Large intestine (tissue), 3 donors: ENCODE data around the gene TNFAIP1. TPM values are rescaled to one million over a fixed set of nuclear protein-coding genes. Genes with fewer than 3 reads are reported as not detected.

ENCODE experiments used
- DNase-seq, 2 donors: peaks; one replicate each; pipeline versions ENCODE4 v3.0.0 to v3.0.0-alpha.2; 2013
- H3K27ac ChIP-seq: one replicate; pipeline ENCODE4 v1.5.1; 2013; ENCODE audit warnings: low read length
- H3K27me3 ChIP-seq: 2 replicates; pipeline ENCODE4 v1.6.1; 2013; ENCODE audit warnings: low read length; ENCODE audit not compliant: control insufficient read depth, insufficient read depth
- H3K36me3 ChIP-seq: 2 replicates; pipeline ENCODE4 v1.6.1; 2013; ENCODE audit warnings: low read length; ENCODE audit not compliant: control insufficient read depth, insufficient read depth
- H3K4me1 ChIP-seq: one replicate; pipeline ENCODE4 v1.6.1; 2013; ENCODE audit warnings: low read length; ENCODE audit not compliant: control insufficient read depth, insufficient read depth
- H3K4me3 ChIP-seq: one replicate; pipeline ENCODE4 v1.5.1; 2013; ENCODE audit warnings: low read length
- H3K9me3 ChIP-seq: one replicate; pipeline ENCODE4 v1.6.1; 2013; ENCODE audit warnings: mild to moderate bottlenecking, low read depth, low read length, moderate library complexity; ENCODE audit not compliant: control insufficient read depth
- WGBS: methylation state at CpG from one replicate; pipeline ENCODE4 v1.1.5; 2013; ENCODE audit warnings: low lambda C conversion rate; ENCODE audit not compliant: insufficient coverage; 5-methylcytosine and 5-hydroxymethylcytosine counted together
- polyA plus RNA-seq: library from polyadenylated mRNA; unstranded; fragments of 120-200 nt; gene quantifications from one replicate; pipeline ENCODE4 v1.2.1, GENCODE V29; 2013

The TNFAIP1 gene
- polyA plus RNA-seq, 1 donor: 31.8 TPM

- Histone ChIP-seq H3K9me3 (no peaks in the 10 kb centered on the region), H3K4me3 (no peak overlapping the region), H3K36me3 (peaks cover 27% of the 10 kb centered on the region), H3K27me3 (peaks cover 5% of the 10 kb centered on the region), H3K27ac (no peak overlapping the region), H3K4me1 (peaks cover 44% of the 10 kb centered on the region)
- no peak for DNase-seq
Observed at GRCh38 chr17:28386391-28386790, 50.8 kb downstream of the TNFAIP1 start.

- H3K27me3 ChIP-seq: no peaks in the 10 kb centered on the region
- H3K4me3 ChIP-seq: no peak overlapping the region
- H3K27ac ChIP-seq: no peak overlapping the region
- no CpG with 5 or more reads among the region's 11 CpGs for WGBS
- no peak for DNase-seq
- peaks cover 50% of the 10 kb centered on the region for H3K4me1 ChIP-seq
- peaks cover 36% of the 10 kb centered on the region for H3K36me3 ChIP-seq
- H3K9me3 ChIP-seq: no peaks in the 10 kb centered on the region
Observed at GRCh38 chr17:28388106-28388505, 52.5 kb downstream of the TNFAIP1 start.

- peaks cover 36% of the 10 kb centered on the region for H3K36me3 ChIP-seq
- no peaks in the 10 kb centered on the region for H3K27me3 ChIP-seq
- no peaks in the 10 kb centered on the region for H3K9me3 ChIP-seq
- no peak overlapping the region for H3K27ac ChIP-seq
- DNase-seq: no peak
- H3K4me3 ChIP-seq: no peak overlapping the region
- peaks cover 52% of the 10 kb centered on the region for H3K4me1 ChIP-seq
- WGBS: no CpG with 5 or more reads among the region's 1 CpG
Observed at GRCh38 chr17:28390141-28390540, 54.6 kb downstream of the TNFAIP1 start.

GRCh38 chr17:28390563-28390962 is 55.0 kb downstream of the TNFAIP1 start:
- Histone ChIP-seq H3K4me3 (no peak overlapping the region), H3K4me1 (peaks cover 52% of the 10 kb centered on the region), H3K27me3 (no peaks in the 10 kb centered on the region), H3K36me3 (peaks cover 37% of the 10 kb centered on the region), H3K27ac (no peak overlapping the region), H3K9me3 (no peaks in the 10 kb centered on the region)
- no peak for DNase-seq
- WGBS: no CpG with 5 or more reads among the region's 2 CpGs

- Histone ChIP-seq H3K36me3 (peaks cover 41% of the 10 kb centered on the region), H3K27ac (no peak overlapping the region), H3K4me3 (no peak overlapping the region), H3K27me3 (no peaks in the 10 kb centered on the region), H3K4me1 (peaks cover 52% of the 10 kb centered on the region), H3K9me3 (no peaks in the 10 kb centered on the region)
- no CpG with 5 or more reads among the region's 1 CpG for WGBS
- DNase-seq: no peak
Observed at GRCh38 chr17:28390984-28391383, 55.4 kb downstream of the TNFAIP1 start.

- Histone ChIP-seq H3K27ac (no peak overlapping the region), H3K27me3 (no peaks in the 10 kb centered on the region), H3K4me3 (no peak overlapping the region), H3K36me3 (peaks cover 45% of the 10 kb centered on the region), H3K4me1 (peaks cover 56% of the 10 kb centered on the region), H3K9me3 (no peaks in the 10 kb centered on the region)
- no peak for DNase-seq
- no CpG with 5 or more reads among the region's 2 CpGs for WGBS
Observed at GRCh38 chr17:28391401-28391800, 55.8 kb downstream of the TNFAIP1 start.

- no peak for DNase-seq
- no peak overlapping the region for H3K27ac ChIP-seq
- H3K36me3 ChIP-seq: peaks cover 56% of the 10 kb centered on the region
- no peak overlapping the region for H3K4me3 ChIP-seq
- no peaks in the 10 kb centered on the region for H3K9me3 ChIP-seq
- WGBS: 80% methylated on average over 2 of the region's 10 CpGs
- no peaks in the 10 kb centered on the region for H3K27me3 ChIP-seq
- H3K4me1 ChIP-seq: peaks cover 64% of the 10 kb centered on the region
Observed at GRCh38 chr17:28392491-28392890, 56.9 kb downstream of the TNFAIP1 start.

- Histone ChIP-seq H3K9me3 (no peaks in the 10 kb centered on the region), H3K4me1 (peaks cover 79% of the 10 kb centered on the region), H3K27me3 (no peaks in the 10 kb centered on the region), H3K36me3 (peaks cover 60% of the 10 kb centered on the region), H3K4me3 (no peak overlapping the region), H3K27ac (peak overlapping the region; percentile 72)
- DNase-seq: peak in 1 of 2 donors; percentile 74
- WGBS: 60% methylated on average over 1 of the region's 7 CpGs
Observed at GRCh38 chr17:28394337-28395116, 59.0 kb downstream of the TNFAIP1 start.

- H3K4me1 ChIP-seq: peaks cover 75% of the 10 kb centered on the region
- DNase-seq: no peak
- no CpG with 5 or more reads among the region's 2 CpGs for WGBS
Observed at GRCh38 chr17:28395426-28395825, 59.9 kb downstream of the TNFAIP1 start.

GRCh38 chr17:28395968-28396367 is 60.4 kb downstream of the TNFAIP1 start:
- Histone ChIP-seq H3K4me3 (no peak overlapping the region), H3K27me3 (no peaks in the 10 kb centered on the region), H3K9me3 (no peaks in the 10 kb centered on the region), H3K36me3 (peaks cover 63% of the 10 kb centered on the region), H3K27ac (peak overlapping the region; percentile 72), H3K4me1 (peaks cover 73% of the 10 kb centered on the region)
- no peak for DNase-seq
- no CpG with 5 or more reads among the region's 6 CpGs for WGBS

More at GRCh38 chr17:28395426-28395825, 59.9 kb downstream of the TNFAIP1 start:
- peaks cover 64% of the 10 kb centered on the region for H3K36me3 ChIP-seq
- H3K4me3 ChIP-seq: no peak overlapping the region
- no peaks in the 10 kb centered on the region for H3K9me3 ChIP-seq
- H3K27ac ChIP-seq: peak overlapping the region; percentile 72
- H3K27me3 ChIP-seq: no peaks in the 10 kb centered on the region
